GM21360 (cell line): ENCODE data around the gene EFCC1.

Source experiments
- ATAC-seq: cut with Tn5 transposase; IDR thresholded peaks from one replicate; pipeline ENCODE4 v1.9.1; 2021; ENCODE audit warnings: mild to moderate bottlenecking, moderate library complexity; ENCODE audit not compliant: unreplicated experiment

The EFCC1 gene

GRCh38 chr3:128994173-128994512 is 7.0 kb upstream of the EFCC1 start:
- no peak for ATAC-seq

- no peak for ATAC-seq
These were observed 6.2 kb upstream of the EFCC1 start for GRCh38 chr3:128994581-128995546.

- no peak for ATAC-seq
These were observed 5.4 kb upstream of the EFCC1 start for GRCh38 chr3:128995737-128996136.

- no peak for ATAC-seq
These were observed 4.9 kb upstream of the EFCC1 start for GRCh38 chr3:128996200-128996599.

- no peak for ATAC-seq
These were observed 4.4 kb upstream of the EFCC1 start for GRCh38 chr3:128996726-128997125.

- ATAC-seq = no peak
These were observed 3.5 kb upstream of the EFCC1 start for GRCh38 chr3:128997486-128998133.

- no peak for ATAC-seq
These were observed 2.5 kb upstream of the EFCC1 start for GRCh38 chr3:128998561-128998960.

GRCh38 chr3:128999102-128999501 is 2.0 kb upstream of the EFCC1 start:
- ATAC-seq = no peak

- ATAC-seq = no peak
These were observed 383 bp upstream of the EFCC1 start for GRCh38 chr3:129000742-129001100.

GRCh38 chr3:129001806-129002572 is 885 bp downstream of the EFCC1 start:
- ATAC-seq = no peak

GRCh38 chr3:129002573-129003569 is 1.8 kb downstream of the EFCC1 start:
- ATAC-seq = no peak

GRCh38 chr3:129003578-129004112 is 2.5 kb downstream of the EFCC1 start:
- ATAC-seq = no peak

- ATAC-seq = no peak
These were observed 3.7 kb downstream of the EFCC1 start for GRCh38 chr3:129004639-129005295.

GRCh38 chr3:129005526-129006303 is 4.6 kb downstream of the EFCC1 start:
- ATAC-seq = no peak

- ATAC-seq = no peak
These were observed 5.8 kb downstream of the EFCC1 start for GRCh38 chr3:129006864-129007263.

GRCh38 chr3:129007792-129008191 is 6.7 kb downstream of the EFCC1 start:
- no peak for ATAC-seq

- ATAC-seq = no peak
These were observed 8.2 kb downstream of the EFCC1 start for GRCh38 chr3:129009266-129009665.

GRCh38 chr3:129010310-129010956 is 9.3 kb downstream of the EFCC1 start:
- ATAC-seq = no peak
